Kidney glomerular epithelial cell (primary cell): ENCODE data around the gene PROM2.
A peak's percentile ranks its signal among the peaks of the same experiment; 100 is the strongest.
"Not testable (repeated sequence)": the region's sequence is repeated elsewhere in the genome, so short reads cannot be mapped to it uniquely, and the experiment has no call there.

Experiments
- DNase-seq: peaks from one replicate; lab custom pipeline; 2025; lab: John Stamatoyannopoulos, UW

Gene PROM2, protein sequence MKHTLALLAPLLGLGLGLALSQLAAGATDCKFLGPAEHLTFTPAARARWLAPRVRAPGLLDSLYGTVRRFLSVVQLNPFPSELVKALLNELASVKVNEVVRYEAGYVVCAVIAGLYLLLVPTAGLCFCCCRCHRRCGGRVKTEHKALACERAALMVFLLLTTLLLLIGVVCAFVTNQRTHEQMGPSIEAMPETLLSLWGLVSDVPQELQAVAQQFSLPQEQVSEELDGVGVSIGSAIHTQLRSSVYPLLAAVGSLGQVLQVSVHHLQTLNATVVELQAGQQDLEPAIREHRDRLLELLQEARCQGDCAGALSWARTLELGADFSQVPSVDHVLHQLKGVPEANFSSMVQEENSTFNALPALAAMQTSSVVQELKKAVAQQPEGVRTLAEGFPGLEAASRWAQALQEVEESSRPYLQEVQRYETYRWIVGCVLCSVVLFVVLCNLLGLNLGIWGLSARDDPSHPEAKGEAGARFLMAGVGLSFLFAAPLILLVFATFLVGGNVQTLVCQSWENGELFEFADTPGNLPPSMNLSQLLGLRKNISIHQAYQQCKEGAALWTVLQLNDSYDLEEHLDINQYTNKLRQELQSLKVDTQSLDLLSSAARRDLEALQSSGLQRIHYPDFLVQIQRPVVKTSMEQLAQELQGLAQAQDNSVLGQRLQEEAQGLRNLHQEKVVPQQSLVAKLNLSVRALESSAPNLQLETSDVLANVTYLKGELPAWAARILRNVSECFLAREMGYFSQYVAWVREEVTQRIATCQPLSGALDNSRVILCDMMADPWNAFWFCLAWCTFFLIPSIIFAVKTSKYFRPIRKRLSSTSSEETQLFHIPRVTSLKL

DNA sequence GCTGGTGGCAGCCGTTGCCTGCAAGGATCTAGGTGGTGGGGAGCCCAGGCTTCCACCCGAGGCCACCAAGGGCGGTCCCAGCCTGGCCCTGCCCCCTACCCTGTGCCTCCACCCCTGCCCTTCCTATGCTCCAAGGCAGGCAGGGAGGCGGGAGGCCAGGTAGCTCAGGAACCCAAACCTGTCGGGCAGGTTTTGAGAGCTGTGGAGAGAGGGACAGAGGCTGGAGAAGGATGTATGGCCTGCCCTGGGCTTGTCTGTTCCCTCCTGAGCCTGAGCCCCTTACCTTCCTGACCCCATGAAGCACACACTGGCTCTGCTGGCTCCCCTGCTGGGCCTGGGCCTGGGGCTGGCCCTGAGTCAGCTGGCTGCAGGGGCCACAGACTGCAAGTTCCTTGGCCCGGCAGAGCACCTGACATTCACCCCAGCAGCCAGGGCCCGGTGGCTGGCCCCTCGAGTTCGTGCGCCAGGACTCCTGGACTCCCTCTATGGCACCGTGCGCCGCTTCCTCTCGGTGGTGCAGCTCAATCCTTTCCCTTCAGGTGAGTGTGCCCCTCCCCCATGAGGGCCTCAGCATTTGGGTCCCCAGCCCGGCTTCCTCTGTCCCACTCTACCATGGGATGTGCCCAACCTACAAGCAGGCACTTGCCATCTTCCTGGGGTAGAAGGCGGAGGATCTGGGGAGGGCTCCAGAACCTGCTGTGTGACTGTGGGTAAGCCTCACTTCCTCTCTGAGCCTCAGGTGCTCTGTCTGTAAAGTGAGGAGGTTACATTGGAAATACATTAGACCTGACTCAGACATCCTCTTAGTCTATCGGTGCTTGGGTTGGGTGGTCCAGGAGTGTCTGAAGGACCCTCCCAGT, at the start of gene PROM2:
Gene PROM2, plus strand, starts transcription at position 159 of the 860 bp plus-strand sequence. Its CDS starts 137 bp downstream, at position 296.
- DNase-seq, result no peak

DNA sequence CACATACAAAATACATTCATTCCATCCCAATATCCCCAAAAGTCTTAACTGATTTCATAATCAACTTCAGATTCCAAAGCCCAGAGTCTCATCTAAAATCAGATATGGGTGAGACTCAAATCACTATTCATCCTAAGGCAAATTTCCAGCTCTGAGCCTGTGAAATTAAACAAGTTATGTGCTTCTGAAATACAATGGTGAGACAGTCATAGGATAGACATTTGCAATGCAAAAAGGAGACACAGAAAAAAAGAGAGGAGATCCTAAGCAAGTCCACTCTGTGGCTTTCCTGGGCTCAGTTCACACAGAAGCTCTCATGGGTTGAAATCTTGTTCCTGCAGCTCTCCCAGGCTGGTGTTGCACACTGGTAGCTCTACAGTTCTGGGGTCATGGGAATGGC, 48.6 kb upstream of the PROM2 start:
- DNase-seq, result no peak

DNA sequence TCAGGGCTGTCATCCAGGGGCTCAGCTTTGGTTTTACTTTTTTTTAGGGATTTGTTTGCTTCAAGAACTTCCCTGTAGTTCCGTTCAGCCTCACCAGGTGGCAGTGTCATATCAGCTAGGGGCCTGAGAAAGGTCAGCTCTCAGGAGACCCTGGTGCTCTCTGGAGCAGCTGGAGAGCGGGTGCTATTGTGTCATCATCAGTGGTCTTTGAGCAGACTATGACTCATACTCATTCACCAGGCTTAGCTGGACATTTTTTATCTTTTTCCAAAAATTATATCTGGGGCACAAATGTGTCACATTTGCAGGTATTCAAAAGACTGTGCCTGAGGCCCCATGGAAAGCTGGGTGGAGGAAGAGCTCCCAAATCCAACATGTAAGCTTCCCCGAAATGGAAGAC, 42.5 kb upstream of the PROM2 start:
- peak; percentile 51 for DNase-seq

DNA sequence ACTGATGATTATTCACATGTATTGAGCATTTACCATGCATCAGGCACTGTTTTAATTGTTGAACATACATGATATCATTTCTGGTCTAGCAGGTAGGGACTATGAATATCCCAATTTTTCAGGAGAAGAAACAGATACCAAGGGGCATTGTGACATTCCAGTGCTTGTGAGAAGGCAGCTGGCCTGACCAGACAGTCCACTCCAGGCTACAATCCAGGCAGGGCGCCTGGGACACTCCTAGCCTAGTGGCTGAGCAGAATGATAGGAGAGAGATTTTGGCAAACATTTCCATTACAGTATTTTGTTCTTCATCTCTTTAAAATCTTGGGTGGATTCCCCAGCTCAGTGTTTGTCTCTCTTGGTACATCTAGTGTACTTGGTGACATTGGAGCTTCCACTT, 42.0 kb upstream of the PROM2 start:
- DNase-seq, result no peak

DNA sequence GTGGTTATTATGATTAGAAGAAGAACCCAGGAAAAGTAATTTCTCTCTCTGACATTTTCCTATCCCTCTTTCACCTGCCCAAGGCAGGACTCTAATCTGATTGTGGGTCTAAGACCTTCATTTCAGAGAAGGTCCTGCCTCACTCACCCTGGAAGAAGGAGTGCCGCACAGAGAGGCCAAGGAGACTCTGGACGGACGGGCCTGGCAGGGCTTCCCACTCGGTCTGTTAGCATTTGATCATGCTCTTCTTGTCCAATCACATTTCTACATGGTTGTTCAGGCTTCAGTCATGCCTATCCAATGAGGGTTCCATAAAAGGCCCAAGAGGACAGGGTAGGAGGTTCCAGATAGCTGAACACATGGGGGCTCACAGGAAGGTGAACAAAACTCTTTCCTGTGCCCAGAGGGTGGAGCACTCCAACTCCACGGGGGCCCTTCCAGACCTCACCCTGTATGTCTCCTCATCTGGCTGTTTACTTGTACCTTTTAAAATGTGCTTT, 39.9 kb upstream of the PROM2 start:
- peak; percentile 57 for DNase-seq

DNA sequence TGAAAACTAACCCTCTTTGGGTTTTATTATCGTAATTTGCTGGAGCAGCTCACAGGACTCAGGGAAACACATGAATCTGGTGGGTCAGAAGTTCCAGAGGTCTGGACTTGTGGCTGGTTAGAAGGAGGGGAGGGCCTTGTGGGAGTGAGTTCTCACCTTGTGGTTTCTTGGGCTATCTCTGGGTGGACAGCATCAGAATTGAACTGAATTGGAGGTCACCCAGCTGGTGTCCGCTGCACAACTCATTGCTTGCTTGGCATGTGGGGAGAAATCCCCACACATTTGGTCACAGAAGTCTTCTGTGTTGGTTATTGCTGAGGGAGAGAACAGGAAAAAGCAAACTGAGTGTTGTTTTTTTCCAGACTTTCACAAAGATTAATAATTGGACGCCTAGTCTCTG, 39.4 kb upstream of the PROM2 start:
- DNase-seq, result peak; percentile 57

DNA sequence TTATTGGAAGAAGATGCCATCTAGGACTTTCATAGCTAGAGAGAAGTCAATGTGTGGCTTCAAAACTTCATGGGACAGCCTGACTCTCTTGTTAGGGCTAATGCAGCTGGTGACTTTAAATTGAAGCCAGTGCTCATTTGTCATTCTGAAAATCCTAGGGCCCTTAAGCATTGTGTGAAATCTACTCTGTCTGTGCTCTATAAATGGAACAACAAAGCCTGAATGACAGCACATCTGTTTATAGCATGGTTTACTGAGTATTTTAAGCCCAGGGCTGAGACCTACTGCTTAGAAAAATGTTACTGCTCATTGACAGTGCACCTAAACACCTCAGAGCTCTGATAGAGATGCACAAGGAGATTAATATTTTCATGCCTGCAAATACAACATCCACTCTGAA, 36.1 kb upstream of the PROM2 start:
- no peak for DNase-seq

DNA sequence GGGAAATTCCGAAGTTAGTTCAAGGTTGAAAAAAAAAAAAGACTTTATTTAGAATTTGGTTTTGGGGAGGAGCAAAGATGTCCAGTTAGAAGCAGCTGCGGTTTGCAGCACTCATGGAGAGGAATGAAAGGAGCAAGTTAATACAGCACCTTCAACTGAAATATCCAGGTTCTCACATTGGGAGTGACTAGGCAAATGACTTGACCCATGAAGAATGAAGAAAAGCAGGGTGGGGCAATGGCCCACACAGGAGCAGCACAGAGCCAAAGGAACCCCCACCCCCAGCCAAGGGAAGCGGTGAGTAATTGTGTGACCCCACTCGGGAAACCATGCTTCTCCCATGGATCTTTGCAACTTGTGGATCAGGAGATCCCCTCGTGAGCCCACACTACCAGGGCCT, 34.2 kb upstream of the PROM2 start:
- DNase-seq, result no peak

DNA sequence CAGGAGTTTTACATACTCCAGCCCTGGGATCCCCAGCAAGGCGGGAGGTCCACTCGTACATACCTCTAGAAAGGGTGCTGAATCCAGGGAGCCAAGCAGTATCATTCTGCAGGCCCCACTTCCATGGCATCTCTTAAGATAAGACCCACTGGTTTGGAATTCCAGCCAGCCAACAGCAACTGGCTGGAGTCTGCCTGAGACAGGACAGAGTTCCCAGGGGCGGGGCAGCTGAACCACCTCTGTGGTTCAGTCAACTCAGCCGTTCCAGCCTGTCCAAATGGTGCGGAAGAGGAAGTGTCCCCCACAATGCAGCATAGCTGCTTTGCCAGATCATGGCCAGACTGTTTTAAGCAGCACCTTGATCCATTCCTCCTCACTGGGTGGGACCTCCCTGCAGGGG, 33.7 kb upstream of the PROM2 start:
- no peak for DNase-seq

DNA sequence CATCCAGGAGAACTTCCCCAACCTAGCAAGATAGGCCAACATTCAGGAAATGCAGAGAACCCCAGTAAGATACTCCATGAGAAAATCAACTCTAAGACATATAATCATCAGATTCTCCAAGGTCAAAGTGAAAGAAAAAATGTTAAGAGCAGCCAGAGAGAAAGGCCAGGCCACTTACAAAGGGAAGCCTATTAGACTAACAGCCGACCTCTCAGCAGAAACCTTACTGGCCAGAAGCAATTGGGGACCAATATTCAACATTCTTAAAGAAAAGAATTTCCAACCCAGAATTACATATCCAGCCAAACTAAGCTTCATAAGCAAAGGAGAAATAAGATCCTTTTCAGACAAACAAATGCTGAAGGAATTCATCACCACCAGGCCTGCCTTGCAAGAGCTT, 32.2 kb upstream of the PROM2 start:
- not testable (repeated sequence) for DNase-seq

DNA sequence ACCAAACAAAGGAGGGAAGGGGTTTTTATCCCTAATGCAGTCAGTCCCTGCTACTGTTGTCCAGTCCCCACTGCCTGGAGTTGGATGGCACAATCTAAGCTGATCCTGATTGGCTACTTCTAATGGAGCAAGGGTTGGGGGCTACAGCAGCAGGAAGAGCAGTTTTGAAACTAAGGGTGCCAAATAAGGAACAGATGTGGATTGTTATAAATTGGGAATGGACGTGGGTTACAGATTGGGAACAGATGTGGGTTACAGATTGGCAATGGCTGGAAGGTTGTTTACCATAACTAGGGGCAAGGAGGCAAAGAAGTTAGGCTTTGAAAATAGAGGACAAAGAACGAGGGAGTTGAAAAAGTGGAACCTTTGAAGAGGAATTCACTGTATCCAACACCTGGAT, 16.0 kb upstream of the PROM2 start:
- DNase-seq, result no peak

DNA sequence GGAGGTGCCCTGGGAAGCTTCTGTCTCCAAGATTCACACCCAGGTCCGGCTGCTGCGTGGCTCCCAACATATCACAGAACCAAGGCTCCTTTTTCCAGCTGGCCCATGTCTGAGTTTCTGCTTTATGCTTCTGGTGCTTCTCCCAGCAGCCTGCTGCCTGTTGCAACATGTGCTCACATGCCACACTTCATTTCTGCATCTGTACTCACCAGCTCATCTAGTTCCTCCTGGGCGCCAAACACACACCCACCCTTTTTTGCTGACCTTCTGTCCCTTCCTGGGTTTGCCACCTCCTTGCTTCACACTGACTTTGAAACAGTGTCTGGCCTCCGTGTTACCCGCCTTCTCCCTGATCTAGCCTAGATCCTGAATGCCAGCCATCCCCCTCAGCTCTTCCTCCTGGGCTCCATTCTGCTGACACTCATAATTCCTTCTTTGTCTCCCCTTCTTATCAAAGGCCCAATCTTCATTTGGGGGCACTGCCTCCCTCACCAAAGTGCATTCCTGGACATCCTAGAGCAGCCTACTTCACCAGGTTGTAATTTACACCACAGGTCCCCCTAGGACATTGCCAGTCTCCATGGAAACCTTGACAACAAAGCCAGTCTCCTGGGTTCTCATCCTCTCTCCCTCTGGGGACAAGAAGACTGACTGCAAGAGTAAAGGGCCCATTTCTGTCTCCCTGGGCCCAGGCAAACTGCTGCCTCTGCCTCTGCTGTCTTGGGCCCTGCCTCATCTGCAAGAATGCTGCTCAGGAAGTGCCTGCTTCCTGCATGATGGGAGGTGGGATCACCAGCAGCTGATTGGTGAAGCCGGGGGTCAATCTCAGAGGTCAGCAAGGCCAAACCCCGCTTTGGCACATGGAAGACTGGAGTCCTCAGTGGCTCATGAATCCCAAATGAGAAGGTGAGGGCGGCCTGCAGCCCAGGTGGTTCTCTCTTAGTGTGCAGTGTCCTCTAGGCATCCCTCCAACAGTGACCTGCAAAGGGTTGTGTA, 13.9 kb upstream of the PROM2 start:
- DNase-seq, result no peak

DNA sequence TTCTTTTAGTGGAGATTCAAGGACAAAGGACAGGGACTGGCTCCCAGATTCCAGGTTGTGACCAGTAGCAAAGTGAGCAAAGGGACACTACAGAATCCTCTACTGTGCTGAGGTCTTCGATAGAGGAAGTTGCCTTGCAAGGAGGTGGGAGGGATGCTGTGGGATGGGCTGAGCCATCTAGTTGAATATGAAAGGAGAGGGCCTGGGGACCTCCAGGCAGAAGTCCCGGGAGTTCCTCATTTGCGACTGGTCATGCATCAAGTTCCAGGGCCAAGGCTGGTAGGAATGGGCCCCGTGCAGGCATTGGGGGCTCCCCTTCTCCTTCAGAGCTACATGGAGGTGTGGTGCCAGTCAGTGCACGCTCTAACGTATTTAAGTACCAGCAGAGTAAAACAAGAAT, 12.6 kb upstream of the PROM2 start:
- DNase-seq, result no peak

DNA sequence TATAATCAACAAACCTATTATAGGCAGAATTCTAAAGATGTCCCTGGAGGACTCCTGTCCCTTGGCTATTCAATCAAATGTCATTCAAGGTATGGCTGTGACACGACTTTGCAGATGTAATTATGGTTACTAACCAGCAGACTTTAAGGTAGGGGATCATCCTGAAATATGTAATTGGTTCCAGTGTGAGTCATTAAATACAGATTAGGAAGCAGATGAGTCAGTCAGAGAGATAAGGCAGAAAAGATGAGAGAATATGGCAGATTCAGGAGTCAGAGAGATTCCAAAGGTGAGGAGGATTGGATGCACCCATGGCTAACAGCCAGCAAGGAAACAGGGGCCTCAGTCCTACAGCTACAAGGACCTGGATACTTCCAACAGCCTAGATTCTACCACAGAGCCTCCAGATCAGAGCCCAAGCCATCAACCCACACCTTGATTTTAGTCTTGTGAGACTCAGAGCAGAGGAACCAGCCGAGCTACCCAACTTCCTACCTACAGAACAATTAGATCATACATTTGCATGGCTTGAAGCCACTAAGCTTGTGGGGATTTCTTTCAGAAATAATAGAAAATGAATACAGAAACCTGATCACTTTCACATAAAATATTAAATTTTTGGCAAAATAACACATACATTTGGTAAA, 11.2 kb upstream of the PROM2 start:
- no peak for DNase-seq

DNA sequence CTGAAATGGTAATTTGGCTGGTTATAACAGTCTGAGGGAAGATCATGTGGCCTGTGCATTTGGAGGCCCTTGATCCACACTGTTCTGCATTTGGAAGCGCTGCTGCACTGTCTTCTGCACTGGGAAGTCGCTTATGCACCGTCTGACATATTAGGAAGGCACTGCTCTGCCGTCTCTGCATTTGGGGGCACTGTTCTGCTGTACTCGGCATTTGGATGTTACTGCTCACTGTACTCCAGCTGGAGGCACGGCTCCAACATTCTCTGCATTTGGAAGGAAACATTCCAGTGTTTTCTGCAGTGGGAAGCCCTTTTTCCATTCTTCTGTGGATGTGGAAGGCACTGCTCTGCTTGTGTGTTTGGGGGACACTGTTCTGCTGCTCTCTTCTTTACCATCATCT, 9.6 kb upstream of the PROM2 start:
- no peak for DNase-seq

DNA sequence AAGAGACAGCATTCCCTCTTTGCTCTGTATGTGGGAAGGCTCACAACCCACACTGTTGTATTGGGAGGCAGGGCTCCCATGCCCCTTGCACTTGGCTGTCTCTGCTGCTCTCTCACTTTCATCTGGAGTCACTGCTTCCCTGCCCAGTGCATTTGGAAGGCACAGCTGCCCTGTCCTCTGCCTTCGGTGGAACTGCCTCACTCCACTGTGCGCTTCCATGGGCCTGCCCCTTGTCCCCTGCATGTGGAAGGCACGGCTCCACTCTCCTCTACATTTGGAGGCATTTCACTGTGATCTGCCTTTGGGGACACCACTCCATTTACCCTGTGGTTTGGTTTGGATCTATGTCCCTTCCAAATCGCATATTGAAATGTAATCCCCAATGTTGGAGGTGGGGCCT, 9.1 kb upstream of the PROM2 start:
- no peak for DNase-seq

DNA sequence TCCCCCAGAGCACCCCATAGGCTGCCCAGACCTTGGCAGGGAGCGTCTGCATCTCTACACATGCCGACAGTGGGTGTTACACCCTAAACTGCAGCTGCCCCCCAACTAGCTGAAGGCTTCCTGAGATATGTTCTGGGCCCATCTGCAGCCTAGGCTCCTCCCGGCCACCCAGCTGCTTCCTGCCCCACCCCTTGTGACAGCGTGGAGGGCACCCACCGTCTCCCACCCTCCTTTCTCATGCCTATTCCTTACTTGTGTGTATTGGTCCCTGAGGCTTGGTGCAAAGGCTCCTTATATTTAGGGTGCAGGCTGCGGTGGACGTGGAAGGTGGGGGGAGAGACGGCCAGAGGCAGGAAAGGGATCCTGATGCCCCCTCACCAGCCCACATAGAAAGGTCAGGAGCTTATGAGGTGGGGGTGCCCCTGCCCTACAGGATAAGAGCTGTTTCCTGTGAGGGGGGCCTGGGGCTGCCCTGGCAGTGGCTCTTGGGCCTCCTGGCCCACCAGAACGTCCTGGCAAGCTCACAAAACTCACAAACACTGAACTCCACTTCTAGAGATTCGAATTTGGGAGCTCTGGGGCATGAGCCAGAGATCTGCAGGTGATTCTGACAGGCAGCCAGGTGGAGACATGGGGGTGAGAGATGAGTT, 7.3 kb upstream of the PROM2 start:
- no peak for DNase-seq

DNA sequence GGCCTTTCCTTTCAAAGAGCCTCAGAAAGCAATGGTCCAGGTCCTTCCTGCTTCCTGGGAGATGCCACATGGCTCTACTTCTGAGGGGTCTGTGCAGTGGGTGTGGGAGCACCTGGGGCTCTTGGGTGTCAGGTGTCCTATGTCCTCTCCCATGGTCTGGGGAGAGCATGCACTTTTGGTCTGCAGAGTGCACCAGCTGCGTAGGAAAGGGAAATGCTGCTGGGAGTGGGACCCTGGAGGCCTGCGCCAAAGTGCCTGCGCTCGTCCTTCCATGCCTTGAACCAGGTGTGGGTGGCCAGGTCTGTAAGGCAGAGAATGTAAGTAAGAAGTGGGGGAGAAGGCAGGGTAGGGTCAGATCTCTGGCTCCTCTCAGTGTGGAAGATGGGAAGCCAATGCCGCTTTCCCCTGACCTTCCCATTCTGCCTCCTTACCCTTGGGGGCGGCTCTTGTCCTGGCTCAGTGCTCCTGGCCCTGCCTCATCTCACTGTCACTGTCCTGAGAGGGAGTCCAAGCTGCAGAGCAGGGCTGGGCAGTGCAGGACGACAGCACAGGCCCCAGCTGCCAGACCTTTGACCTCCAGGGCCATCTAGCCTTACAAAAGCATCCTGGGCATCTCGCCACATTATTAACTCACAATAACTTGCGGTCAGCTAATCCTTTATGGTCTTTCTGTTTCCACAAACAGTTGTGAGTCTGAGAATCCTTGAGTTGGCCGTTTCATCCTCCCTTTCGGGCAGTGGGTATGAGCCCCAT, 6.6 kb upstream of the PROM2 start:
- no peak for DNase-seq
